Right kidney (tissue), 1 donor: Measurements from ENCODE around the gene SYT2.
"Not testable (repeated sequence)": the region's sequence is repeated elsewhere in the genome, so short reads cannot be mapped to it uniquely, and the experiment has no call there.

Experiments
- DNase-seq: peaks from one replicate; pipeline ENCODE4 v3.0.0-alpha.2; 2016

Gene SYT2

DNA sequence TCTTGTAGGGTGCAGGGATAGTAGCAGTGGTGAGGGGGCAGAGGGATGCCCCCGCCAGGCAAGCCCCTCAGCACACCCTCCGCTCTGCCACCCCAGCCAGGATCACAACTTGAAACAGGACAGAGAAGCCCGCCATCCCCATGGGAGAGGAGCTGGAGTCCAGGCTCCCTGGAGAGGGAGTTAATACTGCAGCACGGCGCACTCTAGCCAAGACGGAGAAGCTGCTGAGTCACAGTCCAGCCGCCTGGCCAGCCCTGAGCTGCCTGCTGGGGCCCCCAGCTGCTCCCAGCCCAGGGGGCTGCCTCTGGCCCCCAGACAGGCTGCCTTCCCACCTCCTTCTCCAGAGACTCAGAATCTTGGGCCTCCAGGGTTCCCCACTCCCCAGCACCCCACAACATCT is 87.2 kb downstream of the SYT2 start:
- no peak for DNase-seq

DNA sequence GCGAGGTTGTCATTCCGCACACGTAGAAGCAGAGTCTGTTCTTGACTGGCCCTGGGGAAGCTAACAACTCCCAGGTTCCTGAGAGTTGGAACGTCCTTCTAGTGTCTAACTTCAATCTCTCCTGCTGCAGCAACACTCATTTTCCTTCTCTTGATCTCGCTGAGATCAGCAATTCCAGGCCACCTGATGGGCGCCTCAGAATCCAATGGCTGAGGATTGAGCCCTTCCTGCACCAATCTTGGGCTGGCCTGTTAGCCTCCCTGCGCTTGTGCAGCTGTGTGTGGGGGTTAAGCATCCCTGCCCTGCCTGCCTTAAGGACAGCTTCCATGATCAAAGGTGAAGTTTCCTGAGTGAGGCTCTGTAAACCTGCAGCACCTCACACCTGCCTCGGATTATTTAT is 87.9 kb downstream of the SYT2 start:
- DNase-seq, result no peak

DNA sequence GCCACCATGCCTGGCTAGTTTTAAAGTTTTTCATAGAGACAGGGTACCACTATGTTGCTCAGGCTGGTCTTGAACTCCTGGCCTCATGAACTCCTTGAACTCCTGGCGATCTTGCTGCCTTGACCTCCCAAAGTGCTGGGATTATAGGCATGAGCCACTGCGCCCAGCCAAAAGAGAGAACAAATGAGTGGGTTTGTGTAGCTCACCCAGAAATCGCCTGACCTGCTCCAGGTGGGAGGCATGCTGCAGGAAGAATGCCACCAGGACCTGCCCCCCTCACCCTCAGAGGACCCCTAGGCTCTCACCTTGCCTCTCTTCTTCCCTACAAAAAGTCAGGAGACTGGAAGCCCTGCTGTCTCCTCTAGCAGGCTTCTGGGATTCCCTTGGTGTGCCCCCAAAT is 88.8 kb downstream of the SYT2 start:
- no peak for DNase-seq

DNA sequence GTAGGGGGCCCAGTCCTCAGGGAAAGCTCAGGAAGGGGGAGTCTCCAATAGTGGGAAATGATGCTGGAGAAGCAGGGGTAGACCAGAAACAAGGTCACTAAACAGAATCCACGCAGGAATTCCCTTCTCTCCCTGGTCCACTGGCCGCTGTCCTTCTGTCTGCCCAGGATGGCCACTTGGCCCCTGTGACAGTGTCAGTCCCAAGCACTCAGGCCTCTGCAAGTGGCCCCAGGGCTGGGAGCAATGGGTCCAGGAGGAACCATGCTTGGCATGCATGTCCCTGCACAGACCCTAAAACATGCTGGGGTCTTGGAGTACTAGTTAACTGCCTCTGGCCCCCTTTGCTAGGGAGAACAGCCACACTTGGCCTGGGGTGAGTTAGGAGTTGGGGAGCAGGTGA is 90.2 kb downstream of the SYT2 start:
- DNase-seq, result not testable (repeated sequence)

DNA sequence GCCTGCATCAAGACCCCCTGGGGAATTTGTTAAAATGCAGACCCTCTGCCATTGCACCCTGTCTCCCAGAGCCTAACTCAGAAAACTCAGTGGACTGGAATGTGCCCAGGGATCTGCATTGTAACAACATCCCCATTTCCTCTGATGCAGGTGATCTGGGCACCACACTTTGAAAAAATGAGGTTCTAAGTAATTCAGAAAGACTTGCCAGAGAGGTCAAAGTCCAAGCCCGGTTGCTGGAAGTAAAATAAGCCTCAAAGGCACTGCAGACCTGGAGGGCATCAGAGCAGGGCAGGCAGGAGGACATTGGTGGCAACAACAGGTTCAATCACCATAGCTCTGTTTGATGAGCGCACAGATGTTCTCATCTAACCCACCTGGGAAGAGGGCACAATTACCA is 90.7 kb downstream of the SYT2 start:
- no peak for DNase-seq

DNA sequence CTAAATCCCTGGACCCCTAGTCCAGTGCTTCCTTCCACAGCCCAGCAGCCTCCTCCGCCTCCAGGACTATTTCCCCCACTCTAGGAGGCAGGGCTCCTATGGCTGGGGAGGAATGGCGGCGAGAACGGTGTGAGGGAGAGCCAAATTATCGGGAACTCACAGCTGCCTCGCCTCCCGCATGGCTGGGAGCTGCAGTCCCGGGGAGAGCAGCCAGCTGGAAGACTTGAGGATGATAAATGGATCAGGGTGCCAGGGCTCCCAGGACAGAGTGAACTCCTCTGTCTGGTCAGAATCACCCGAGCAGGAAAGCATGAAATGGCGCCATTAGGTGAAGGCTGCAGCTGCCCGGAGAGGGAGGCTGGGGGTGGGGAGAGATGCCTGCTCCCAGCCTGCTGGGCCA is 91.2 kb downstream of the SYT2 start:
- DNase-seq, result peak; percentile 59

DNA sequence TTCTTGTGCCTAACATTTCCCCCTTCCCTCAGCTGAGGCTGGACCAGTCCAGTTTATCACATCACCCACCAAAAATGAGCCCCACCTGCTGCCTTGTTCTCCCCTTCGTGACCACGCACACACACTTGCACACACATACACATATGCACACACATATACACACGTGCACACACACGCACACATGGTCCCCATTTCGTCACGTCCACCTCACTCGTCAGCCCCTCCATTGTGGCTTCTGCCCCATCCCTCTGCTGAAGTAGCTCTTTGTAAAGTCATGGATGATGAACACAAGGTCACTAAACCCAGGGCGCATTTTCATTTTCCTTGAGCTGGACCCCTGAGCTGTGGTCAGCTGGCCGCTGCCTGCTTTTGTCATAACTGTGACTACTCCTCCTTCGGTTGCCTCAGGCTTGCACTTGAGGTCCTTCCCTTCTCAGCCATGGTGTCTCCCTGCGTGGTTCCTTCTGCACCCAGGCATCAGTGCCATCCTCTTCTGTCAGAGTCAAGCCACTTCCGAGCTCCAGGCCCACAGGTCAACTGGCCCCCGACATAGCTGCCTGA is 93.8 kb downstream of the SYT2 start:
- no peak for DNase-seq

DNA sequence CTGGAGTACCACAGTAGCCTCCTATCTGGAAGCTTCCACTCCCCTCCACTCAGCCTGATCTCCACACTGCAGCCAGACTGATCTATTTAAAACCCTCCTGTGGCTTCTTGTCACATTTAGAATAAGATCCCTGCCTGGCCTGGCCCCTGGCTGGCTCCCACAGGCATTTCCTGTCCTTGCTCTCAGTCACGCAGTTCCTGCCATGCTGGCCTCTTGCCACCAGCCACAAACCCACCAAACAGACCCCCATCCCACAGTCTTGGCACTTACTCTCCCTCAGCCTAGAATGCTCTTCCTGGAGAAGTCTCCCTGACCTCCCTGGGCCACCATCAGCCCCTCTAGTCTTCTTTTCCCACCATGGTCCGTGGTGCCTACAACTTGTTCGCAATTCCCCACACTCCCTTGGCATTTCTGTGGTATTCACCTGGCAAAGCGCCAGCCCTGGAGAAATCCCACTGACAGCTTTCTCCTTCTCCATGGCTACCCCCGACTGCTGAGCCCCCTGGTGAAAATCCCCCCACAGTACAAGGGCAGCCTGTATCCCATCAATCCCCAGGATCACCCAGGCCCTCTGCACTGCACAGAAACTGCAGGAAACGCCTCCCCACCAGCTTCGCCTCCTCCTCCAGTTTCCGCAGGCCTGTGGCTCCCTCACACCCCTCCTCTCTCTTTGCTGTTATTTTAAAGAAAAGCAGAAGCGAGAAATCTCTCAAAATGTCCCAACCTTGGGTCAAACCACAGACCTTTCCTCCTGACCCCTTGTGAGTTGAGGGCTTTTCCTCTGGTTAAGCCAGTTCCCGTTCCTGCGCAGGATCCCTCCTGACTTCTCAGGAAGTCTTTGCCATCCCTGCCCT is 94.5 kb downstream of the SYT2 start:
- DNase-seq, result peak; percentile 47

DNA sequence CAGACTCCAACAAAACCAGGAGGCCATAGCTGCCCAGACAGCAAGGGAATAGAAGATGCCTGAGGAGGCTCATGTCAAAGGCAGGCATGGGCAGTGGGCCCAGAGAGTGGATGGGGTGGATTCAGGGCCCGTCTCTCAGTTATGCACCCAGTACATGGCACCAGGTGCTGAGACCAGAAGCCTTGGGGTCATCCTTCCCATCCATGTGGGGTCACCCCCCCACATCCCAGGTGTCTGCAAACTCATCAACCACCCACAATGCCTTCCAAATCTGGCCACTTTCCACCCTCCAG is 95.1 kb downstream of the SYT2 start:
- not testable (repeated sequence) for DNase-seq

DNA sequence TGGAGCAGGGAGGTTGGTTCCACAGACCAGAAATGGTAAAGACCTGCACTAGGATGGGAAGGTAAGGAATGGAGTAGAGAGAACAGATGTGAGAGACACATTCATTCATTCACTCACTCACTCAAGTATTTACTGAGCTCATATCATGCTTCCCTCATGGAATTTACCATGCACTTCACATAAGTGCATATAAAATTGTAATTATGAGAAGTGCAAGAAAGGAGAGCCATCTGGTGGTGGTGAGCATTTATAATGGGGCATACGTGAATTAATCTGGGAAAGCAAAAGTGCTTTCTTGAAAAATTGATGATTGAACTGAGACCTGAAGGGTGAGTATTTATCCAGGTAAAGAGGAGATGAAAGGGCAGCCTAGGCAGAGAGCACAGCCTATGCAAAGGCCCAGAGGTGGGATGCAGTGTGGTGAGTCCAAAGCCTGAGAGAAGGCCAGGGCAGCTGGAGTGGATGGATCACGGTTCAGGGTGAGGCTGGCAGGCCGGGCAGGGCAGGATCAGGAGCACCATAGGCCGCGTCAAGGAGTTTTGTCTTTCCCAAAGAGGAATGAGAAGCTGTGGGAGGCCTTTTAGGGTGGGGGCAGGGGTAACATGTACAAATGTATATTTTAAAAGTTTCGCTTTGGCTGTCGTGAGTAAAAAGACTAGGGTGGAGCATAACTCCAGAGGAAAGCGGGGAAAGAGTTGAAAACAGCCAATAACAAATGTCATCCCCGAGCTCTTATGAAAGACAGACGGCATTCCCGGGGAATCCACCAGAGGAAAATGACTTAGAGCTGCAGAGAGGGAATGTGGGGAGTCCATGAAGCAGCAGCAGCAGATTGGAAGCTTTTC is 95.7 kb downstream of the SYT2 start:
- DNase-seq, result not testable (repeated sequence)

DNA sequence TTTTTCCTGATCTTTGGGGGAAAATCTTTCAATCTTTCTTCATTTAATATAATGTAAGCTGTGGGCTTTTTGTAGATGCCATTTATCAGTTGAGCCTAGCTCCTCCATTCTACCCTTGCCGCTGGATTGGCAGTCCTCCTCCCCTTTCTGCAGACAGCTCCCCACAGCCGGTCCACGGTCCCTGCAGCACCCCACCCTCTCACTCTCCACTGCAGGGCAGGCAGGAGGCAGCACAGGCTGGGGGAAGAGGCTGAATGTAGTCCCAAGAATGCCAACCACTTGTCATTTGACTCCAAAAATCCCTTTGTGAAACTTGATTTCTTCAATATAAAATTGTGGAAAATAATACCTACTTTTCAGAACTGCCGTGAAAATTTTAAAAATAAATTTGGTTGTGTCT is 96.7 kb downstream of the SYT2 start:
- no peak for DNase-seq

DNA sequence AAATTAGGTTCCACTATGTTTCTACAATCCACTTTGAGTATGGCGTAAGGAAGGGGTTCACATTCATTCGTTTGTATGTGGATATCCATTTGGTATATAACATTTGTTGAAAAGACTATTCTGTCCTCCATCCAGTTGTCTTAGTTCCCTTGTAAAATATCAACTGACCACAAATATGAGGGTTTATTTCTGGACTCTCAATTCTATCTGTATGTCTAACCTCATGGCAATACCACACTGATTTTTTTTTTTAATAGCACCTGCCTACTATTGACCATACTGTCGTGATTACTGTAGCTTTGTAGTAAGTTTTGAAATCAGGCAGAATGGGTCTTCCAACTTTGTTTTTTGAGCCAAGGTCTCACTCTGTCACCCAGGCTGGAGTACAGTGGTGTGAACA is 98.2 kb downstream of the SYT2 start:
- not testable (repeated sequence) for DNase-seq

DNA sequence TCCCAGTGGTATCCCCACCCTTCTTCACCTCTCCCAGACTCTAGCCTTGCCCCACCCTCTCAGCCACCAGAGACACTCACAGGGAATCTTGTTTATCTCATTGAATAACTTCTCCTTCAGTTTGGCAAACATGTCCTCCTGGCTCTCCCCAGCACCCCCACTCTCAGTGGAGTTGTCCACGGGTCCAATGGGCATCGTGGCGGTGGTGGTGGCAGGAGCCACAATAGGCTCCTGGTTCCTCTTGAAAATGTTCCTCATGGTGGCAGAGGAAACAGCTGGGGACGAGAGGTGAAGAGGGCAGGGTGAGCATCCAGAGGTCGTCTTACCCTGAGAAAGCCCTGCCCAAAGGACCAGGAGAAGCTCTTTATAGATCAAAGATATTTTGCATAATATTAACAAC is 104.7 kb downstream of the SYT2 start:
- DNase-seq, result no peak

DNA sequence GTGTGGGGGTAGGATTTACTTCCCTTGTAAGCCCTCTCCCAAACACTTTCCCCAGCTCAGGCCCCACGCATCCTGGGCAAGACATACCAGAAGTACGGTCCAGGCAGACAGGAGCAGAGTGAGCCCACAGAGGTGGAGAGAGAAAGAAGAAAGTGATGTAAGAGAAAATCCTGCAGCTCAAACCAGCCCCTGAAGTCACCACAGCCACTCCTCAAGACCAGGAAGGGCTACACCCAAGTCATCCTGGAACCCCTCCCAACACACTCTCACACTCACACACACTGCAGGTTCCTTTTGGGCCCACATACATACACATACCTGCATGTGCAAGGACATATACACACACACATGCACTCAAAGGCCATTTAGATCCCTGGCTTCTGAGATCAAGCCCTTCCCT is 106.8 kb downstream of the SYT2 start:
- no peak for DNase-seq

DNA sequence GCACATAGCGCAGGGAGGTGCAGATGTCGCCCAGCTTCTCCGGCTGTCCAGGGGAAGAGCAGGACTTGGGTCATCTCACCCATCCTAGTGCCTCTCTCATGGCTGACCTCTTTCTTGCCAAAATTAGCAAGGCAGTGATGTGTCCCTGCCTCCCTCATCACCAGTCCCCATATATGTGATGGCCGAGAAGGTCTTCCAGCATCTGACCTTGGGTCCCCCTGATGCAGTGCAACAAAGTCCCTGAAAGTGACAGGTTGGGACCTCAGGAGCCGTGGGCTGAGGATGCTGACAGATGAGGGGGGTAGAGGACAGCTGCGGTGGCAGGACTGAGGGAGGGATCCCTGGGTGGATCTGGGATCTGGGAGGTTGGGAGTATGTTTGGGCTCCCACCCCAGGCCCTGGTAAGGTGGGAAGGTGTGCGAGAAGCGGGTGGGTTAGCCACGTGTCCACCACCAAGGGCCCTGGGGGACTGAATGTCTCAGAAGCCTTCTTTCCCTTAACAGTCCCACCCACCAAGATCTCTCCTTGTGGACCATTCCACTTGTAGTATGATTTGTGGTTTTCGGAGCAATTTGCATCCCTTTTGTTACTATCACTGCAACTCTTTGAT is 109.7 kb downstream of the SYT2 start:
- no peak for DNase-seq

DNA sequence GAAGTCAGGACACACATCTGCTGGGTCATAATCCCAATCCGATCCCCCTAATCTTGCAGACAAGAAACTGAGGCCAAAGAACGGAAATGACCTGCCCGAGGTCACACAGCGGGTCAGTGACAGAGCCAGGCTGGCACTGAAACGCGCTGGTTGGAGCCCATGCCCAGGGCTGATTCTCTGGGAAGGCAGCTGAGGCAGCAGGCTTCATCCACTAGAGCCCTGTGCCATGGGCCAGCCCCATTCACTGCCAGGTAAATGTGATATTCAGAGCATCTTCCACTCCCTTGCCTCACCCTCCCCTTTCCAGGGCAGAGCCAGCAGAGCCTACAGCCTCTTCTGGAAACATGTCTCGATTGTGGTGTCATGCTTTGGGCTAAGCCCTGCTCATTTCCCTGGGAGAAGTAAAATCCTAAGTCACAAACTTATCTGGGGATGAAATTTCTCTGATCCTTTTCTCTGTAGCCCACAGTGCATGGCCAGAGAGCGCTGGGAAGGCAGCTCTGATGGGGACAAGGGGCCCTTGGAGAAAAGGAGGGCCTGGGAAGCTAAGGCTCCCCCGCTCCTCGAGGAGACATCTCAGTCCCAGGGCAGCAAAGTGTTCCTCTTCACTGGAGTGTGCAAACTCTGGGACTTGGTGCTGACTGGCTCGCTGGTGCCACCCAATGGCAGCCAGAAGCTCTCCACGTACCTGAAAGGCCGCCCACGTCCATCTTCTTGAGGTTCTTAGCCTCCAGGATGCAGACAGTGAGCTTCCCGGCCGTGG is 110.4 kb downstream of the SYT2 start:
- DNase-seq, result peak; percentile 52

DNA sequence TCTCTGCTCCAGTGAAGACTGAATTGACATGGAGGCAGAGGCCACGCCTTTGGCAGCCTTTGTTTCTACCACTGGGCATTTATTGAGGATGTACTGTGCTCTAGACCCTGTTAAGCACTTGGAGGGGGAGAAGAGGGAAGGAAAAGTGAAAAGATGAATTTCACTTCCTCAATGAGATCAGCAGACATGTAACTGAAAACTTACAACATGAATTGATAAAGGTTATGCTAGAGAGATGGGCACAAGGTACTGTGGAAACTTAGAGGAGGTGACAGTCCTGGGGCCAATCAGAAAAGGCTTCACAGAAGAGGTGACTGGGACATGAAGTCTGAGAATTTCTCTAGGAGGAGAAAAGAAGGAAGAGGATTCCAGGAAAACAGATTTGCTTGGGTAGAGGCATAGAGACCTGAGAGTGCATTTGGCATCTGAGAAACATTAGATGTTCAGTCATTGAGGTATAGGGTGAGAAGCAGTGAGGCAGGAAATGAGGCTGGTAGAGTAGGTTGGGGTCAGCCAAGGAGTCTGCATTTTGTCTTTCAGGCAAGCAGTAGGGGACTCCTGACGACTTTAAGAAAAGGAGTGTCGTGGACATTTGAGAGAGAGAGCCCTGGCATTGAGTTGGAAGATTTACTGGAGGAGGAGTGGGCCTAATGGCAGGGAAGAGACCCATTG is 113.0 kb downstream of the SYT2 start:
- no peak for DNase-seq

DNA sequence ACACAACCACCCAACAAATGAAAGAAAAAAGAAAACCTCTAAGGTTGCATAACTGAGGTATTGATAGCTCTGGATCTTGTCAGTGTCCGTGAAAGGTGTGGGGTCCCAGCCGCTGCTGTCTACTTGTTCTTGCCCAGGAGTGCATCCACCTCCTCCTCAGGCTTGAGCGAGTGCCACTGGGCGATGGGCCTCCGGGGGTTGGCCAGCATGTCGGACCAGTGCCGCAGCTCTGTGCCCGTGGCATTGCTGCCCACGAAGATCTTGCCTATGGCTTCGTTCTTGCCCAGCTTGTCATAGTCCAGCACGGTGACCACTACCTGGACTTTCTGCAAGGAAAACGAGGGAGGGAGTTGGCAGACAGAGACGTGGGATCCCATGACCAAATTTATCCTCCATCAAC is 113.6 kb downstream of the SYT2 start:
- no peak for DNase-seq

DNA sequence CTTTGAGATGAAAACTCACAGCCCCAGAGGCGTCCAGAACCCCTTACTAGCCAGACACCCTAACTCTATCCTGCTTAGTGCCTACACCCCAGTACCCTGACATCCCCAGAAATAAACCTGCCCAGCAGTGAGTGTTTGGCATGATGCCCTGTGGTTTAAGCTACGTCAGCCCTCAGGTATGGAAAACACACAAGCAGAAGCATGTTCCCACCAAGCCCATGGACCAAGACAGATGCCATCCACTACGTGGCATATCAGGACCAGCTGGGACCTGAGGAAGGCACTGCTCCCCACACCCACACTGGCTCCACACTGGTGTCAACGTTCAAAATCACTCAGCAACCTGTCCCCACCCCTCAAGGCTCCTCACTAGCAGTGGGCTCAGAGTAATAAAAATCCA is 116.4 kb downstream of the SYT2 start:
- no peak for DNase-seq

DNA sequence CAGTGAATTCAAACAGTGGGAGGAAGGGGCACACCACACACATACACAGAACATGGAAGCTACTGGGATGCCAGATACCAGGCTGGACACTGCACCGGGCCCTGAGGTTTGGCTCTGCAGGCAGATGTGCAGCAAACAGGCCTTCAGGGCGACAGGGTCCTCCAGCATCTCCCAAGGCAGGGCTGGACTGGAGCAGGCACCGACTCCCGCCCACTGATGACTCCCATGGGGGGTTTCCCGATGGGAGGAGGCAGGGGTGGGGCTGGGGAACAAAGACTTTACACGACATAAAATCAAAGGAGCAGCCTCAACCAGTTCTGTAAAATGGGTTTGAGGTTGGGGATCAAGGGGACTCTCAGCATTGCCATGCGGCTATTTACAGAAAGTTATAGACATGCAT is 118.1 kb downstream of the SYT2 start:
- DNase-seq, result no peak

DNA sequence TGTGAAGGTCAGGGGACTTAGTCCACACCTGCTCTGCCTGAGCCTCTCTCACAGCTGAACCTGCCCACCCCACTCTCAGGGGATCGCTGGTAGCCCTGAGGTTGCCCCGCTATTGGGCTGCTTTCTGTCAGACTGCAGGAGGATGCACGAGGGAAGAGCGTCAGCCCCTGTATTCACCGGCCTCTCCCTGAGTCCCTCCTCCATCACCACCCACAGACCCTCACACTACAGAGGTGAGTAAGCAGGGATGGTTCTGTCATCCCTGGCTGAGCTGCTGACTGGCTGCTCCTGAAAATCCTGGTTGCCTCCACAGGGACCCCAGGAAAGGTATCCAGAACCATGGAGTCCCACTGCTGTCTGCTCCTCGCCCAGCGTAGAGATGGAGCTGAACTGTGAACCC is 118.7 kb downstream of the SYT2 start:
- DNase-seq, result no peak

DNA sequence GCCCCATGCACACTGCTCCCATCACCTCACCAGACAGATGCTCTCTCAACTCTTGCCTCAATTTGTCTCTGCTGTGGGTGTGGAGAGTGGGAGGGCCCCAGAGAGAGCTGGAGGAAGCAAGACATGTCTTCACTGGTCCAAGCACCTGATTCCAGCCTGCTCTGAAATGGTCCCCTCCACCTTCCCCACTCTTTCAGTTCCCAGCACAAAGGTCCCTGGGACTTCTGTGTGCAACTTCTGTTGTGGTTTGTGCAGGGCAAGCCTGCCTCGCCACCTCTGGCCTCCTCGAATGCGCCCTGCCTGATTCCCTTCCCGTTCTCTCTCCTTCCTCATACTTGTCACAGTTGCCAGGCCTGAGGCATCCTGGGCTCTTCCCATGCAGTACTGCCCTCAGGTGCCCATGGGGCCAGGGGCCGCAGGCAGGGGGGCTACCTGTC is 119.3 kb downstream of the SYT2 start:
- DNase-seq, result no peak
